GM13976 (cell line): ENCODE results near the gene ABHD5.

Experiments
- DNase-seq: peaks from one replicate; pipeline ENCODE4 v3.0.0; 2012; ENCODE audit warnings: low spot score
- in situ Hi-C: fragments of 300-500 bp; cut with MboI; formaldehyde crosslinking; loops from one replicate; pipeline ENCODE4 v1.12.0; 2022; ENCODE audit warnings: low sequenced_read_pairs, mixed read lengths, inconsistent platforms; ENCODE audit not compliant: unreplicated experiment
- TF ChIP-seq, protein P1 (sequence below): IDR thresholded peaks from 2 replicates; pipeline ENCODE4 v1.5.1; 2012; ENCODE audit warnings: borderline replicate concordance, mild to moderate bottlenecking; ENCODE audit not compliant: insufficient read depth; ENCODE audit errors: extremely low read depth, missing control alignments, control extremely low read depth

ABHD5 gene

GRCh38 chr3:43704697-43705096, 14.0 kb downstream of the ABHD5 start:
- TF ChIP-seq, protein P1, sequence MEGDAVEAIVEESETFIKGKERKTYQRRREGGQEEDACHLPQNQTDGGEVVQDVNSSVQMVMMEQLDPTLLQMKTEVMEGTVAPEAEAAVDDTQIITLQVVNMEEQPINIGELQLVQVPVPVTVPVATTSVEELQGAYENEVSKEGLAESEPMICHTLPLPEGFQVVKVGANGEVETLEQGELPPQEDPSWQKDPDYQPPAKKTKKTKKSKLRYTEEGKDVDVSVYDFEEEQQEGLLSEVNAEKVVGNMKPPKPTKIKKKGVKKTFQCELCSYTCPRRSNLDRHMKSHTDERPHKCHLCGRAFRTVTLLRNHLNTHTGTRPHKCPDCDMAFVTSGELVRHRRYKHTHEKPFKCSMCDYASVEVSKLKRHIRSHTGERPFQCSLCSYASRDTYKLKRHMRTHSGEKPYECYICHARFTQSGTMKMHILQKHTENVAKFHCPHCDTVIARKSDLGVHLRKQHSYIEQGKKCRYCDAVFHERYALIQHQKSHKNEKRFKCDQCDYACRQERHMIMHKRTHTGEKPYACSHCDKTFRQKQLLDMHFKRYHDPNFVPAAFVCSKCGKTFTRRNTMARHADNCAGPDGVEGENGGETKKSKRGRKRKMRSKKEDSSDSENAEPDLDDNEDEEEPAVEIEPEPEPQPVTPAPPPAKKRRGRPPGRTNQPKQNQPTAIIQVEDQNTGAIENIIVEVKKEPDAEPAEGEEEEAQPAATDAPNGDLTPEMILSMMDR = no peak
- in situ Hi-C loops = no loop called here
- no peak for DNase-seq

- in situ Hi-C loops = no loop called here
- no peak for DNase-seq
- TF ChIP-seq, protein P1 = no peak
These were observed 15.6 kb downstream of the ABHD5 start for GRCh38 chr3:43706342-43706741.

GRCh38 chr3:43707266-43707665, 16.5 kb downstream of the ABHD5 start:
- no peak for DNase-seq
- in situ Hi-C loops = no loop called here
- TF ChIP-seq, protein P1 = no peak

- DNase-seq = no peak
- in situ Hi-C loops = no loop called here
- TF ChIP-seq, protein P1 = no peak
These were observed 17.3 kb downstream of the ABHD5 start for GRCh38 chr3:43707998-43708397.

DNA sequence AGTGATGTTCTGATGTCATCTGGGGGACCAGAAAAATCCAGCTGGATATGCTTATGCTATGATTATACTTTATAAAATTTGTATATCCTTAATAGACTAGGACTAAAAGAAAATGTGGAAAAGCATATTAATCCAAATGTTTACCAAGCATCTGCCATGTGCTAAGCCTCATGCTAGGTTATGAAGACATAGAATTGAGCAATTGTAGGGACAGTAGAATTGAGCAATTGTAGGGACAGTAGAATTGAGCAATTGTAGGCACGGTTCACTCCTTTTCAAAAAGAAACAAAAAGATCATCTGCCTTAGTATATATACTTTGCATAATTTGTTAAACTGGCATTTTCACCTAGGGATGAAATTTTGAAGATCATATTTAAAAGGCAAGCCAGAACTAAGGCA, 18.3 kb downstream of the ABHD5 start:
- in situ Hi-C loops = no loop called here
- no peak for DNase-seq

GRCh38 chr3:43710607-43711006, 19.9 kb downstream of the ABHD5 start:
- TF ChIP-seq, protein P1 = no peak
- in situ Hi-C loops = no loop called here
- DNase-seq = no peak

More for the DNA sequence above, 18.3 kb downstream of the ABHD5 start:
- TF ChIP-seq, protein P1 = no peak

GRCh38 chr3:43718296-43718695, 27.6 kb downstream of the ABHD5 start:
- TF ChIP-seq, protein P1 = no peak
- in situ Hi-C loops = no loop called here
- DNase-seq = no peak
